OCI-LY7 (cell line): ENCODE results near the gene TRIM9. TPM values are rescaled to one million over a fixed set of nuclear protein-coding genes. Genes with fewer than 3 reads are reported as not detected.

Experiments used
- BruUV-seq: library from RNA; stranded (reverse); fragments of 400-500 nt; replicated peaks from 2 replicates; lab custom pipeline; 2021; lab: Mats Ljungman, UMichigan
- CTCF ChIA-PET: fragments of 300-600 bp; sonication (Branson Sonifier 250); formaldehyde crosslinking; loops from one replicate; lab custom pipeline; 2022; ENCODE audit warnings: antibody characterized with exemption; ENCODE audit not compliant: unreplicated experiment; lab: Charles Lee
- POLR2A ChIA-PET: fragments of 300-600 bp; sonication (Branson Sonifier 250); formaldehyde crosslinking; loops from one replicate; lab custom pipeline; 2022; ENCODE audit warnings: antibody characterized with exemption; lab: Charles Lee
- DNase-seq: peaks from one replicate; pipeline ENCODE4 v3.0.0-alpha.2; 2015; ENCODE audit warnings: low spot score
- H2AFZ ChIP-seq: fragments of 200-600 bp; sonication (generic), shearing (Covaris generic); 2 replicates; pipeline ENCODE4 v1.6.1; 2014; ENCODE audit warnings: mild to moderate bottlenecking, antibody characterized with exemption, low read length, moderate library complexity
- H3K27ac ChIP-seq: fragments of 200-600 bp; sonication (generic); 2 replicates; pipeline ENCODE4 v1.5.1; 2014; ENCODE audit warnings: mixed run types, low read depth, mild to moderate bottlenecking, moderate library complexity, low read length, inconsistent platforms; ENCODE audit not compliant: poor library complexity, severe bottlenecking
- H3K36me3 ChIP-seq: fragments of 200-600 bp; sonication (generic); 2 replicates; pipeline ENCODE4 v1.6.1; 2014; ENCODE audit warnings: mild to moderate bottlenecking, antibody characterized with exemption, low read length, moderate library complexity, mixed read lengths; ENCODE audit not compliant: insufficient read depth
- H3K4me1 ChIP-seq: fragments of 200-600 bp; sonication (generic); 2 replicates; pipeline ENCODE4 v1.5.1; 2014; ENCODE audit warnings: mild to moderate bottlenecking, low read length; ENCODE audit not compliant: insufficient read depth, poor library complexity, severe bottlenecking
- H3K4me2 ChIP-seq: fragments of 200-600 bp; sonication (generic); 2 replicates; pipeline ENCODE4 v1.6.1; 2014; ENCODE audit warnings: mild to moderate bottlenecking, low read length
- H3K4me3 ChIP-seq: fragments of 200-600 bp; sonication (generic); 2 replicates; pipeline ENCODE4 v1.5.1; 2014; ENCODE audit warnings: mild to moderate bottlenecking, low read depth, low read length; ENCODE audit not compliant: poor library complexity, severe bottlenecking
- H3K79me2 ChIP-seq: fragments of 200-600 bp; sonication (generic); 2 replicates; pipeline ENCODE4 v1.6.1; 2016; ENCODE audit warnings: low read depth, mild to moderate bottlenecking, low read length, moderate library complexity, mixed read lengths; ENCODE audit not compliant: insufficient read depth
- H3K9me2 ChIP-seq: fragments of 200-600 bp; sonication (generic); 2 replicates; pipeline ENCODE4 v1.6.1; 2016; ENCODE audit warnings: mild to moderate bottlenecking, low read length, mixed read lengths; ENCODE audit not compliant: insufficient read depth
- H3K9me3 ChIP-seq: fragments of 200-600 bp; sonication (generic); 2 replicates; pipeline ENCODE4 v1.6.1; 2014; ENCODE audit warnings: mild to moderate bottlenecking, mixed run types, low read length, mixed read lengths
- H4K20me1 ChIP-seq: fragments of 200-600 bp; sonication (generic); 2 replicates; pipeline ENCODE4 v1.6.1; 2014; ENCODE audit warnings: mild to moderate bottlenecking, antibody characterized with exemption, low read length, moderate library complexity, mixed read lengths; ENCODE audit not compliant: insufficient read depth
- CTCF ChIP-seq: fragments of 200-600 bp; sonication (generic); conservative IDR thresholded peaks from 2 replicates; pipeline ENCODE4 v1.5.1; 2014; ENCODE audit warnings: mild to moderate bottlenecking, antibody characterized with exemption, low read length, moderate library complexity, mixed read lengths
- EZH2phosphoT487 ChIP-seq: fragments of 200-600 bp; sonication (generic); IDR thresholded peaks from 2 replicates; pipeline ENCODE4 v1.6.1; 2018; ENCODE audit warnings: low read depth, borderline replicate concordance, mild to moderate bottlenecking, mixed run types, antibody characterized with exemption, low read length, moderate library complexity, mixed read lengths
- intact Hi-C: fragments of 100-400 bp; cut with micrococcal nuclease; formaldehyde crosslinking; loops from one replicate; pipeline ENCODE4 v1.10.0; 2022; ENCODE audit not compliant: unreplicated experiment
- total RNA-seq, 2 experiments: library from RNA; depleted of rRNA in 1 of 2; stranded (reverse); fragments of >200 nt in 1 of 2; shearing (Covaris generic) in 1 of 2; gene quantifications; 2 replicates each; pipeline ENCODE4 v1.2.3, GENCODE V29; 2014 to 2022

TRIM9 gene
- total RNA-seq, 2 experiments from 2014 or later, result 1.4 to 7.9 TPM

- Histone ChIP-seq H3K4me2 (no peak overlapping the region), H3K36me3 (no peaks in the 10 kb centered on the region), H2AFZ (no peak overlapping the region), H3K4me1 (peaks cover 13% of the 10 kb centered on the region), H3K4me3 (no peak overlapping the region), H4K20me1 (no peaks in the 10 kb centered on the region), H3K9me2 (no peaks in the 10 kb centered on the region), H3K9me3 (no peaks in the 10 kb centered on the region), H3K79me2 (no peaks in the 10 kb centered on the region), H3K27ac (no peak overlapping the region)
- CTCF ChIA-PET, result no interaction called here
- no TSS peak for BruUV-seq
- intact Hi-C loops, result loop anchor here (10.0 kb wide), 1 partner anchor 138 kb away; no protein-coding TSS in a partner anchor
- DNase-seq, result no peak
- TF ChIP-seq CTCF, result no peak
- no peak for TF ChIP-seq EZH2phosphoT487
- POLR2A ChIA-PET, result no interaction called here
Observed at GRCh38 chr14:51092965-51093364, 1.9 kb downstream of the TRIM9 start.

GRCh38 chr14:51089278-51089677 is 5.6 kb downstream of the TRIM9 start:
- H3K9me2 ChIP-seq, result no peaks in the 10 kb centered on the region
- H3K27ac ChIP-seq, result no peak overlapping the region
- peaks cover 4% of the 10 kb centered on the region for H3K4me1 ChIP-seq
- H3K36me3 ChIP-seq, result no peaks in the 10 kb centered on the region
- DNase-seq, result no peak
- no peak overlapping the region for H3K4me2 ChIP-seq
- H3K79me2 ChIP-seq, result no peaks in the 10 kb centered on the region
- H3K9me3 ChIP-seq, result no peaks in the 10 kb centered on the region
- TF ChIP-seq EZH2phosphoT487 (no peak), CTCF (no peak)
- intact Hi-C loops, result no loop called here
- H3K4me3 ChIP-seq, result no peak overlapping the region
- POLR2A ChIA-PET, result interaction anchor here (0.5 to 1.7 kb wide), 2 partner anchors 10 to 97 kb away, joined by 3 to 5 read pairs; no protein-coding TSS in a partner anchor
- BruUV-seq, result no TSS peak
- no peak overlapping the region for H2AFZ ChIP-seq
- CTCF ChIA-PET, result no interaction called here
- no peaks in the 10 kb centered on the region for H4K20me1 ChIP-seq

- no peak overlapping the region for H2AFZ ChIP-seq
- no peaks in the 10 kb centered on the region for H3K4me1 ChIP-seq
- intact Hi-C loops, result no loop called here
- no peak overlapping the region for H3K4me2 ChIP-seq
- no peak for DNase-seq
- no peak overlapping the region for H3K27ac ChIP-seq
- no peaks in the 10 kb centered on the region for H3K79me2 ChIP-seq
- no peak overlapping the region for H3K4me3 ChIP-seq
- TF ChIP-seq EZH2phosphoT487 (no peak), CTCF (no peak)
- CTCF ChIA-PET, result interaction anchor here (1.1 kb wide), 1 partner anchor 201 kb away, joined by 3 read pairs; no protein-coding TSS in a partner anchor
- H4K20me1 ChIP-seq, result no peaks in the 10 kb centered on the region
- H3K9me3 ChIP-seq, result no peaks in the 10 kb centered on the region
- BruUV-seq, result no TSS peak
- no peaks in the 10 kb centered on the region for H3K9me2 ChIP-seq
- POLR2A ChIA-PET, result interaction anchor here (0.6 to 0.7 kb wide), 4 partner anchors 16 to 911 kb away, joined by 3 to 4 read pairs (median 4); no protein-coding TSS in a partner anchor
- H3K36me3 ChIP-seq, result no peaks in the 10 kb centered on the region
Observed at GRCh38 chr14:51087031-51087441, 7.9 kb downstream of the TRIM9 start.
